Sigmoid colon (tissue), 3 donors: Measurements from ENCODE around the gene TCF12.

Experiments used
- POLR2A ChIP-seq, 2 donors: fragments of 450-650 bp; IDR thresholded peaks; one replicate each; pipeline ENCODE4 v1.6.1; 2016; ENCODE audit warnings: antibody characterized with exemption in 2 of 2, mild to moderate bottlenecking in 2 of 2, moderate library complexity in 2 of 2
- TF ChIP-seq, protein P1 (sequence below), 4 experiments: fragments of 450-650 bp in 3 of 4; fragments of 200-600 bp in 1 of 4; IDR thresholded peaks; one replicate each; pipeline ENCODE4 v1.5.1; 2016 to 2019; ENCODE audit warnings: antibody characterized with exemption in 4 of 4, mild to moderate bottlenecking in 3 of 4, moderate library complexity in 2 of 4

GRCh38 chr15:57334257-57334656, 415.8 kb downstream of the TCF12 start:
- no peak for TF ChIP-seq POLR2A (IDR thresholded peaks at IDR 0.05)
- TF ChIP-seq, protein P1, sequence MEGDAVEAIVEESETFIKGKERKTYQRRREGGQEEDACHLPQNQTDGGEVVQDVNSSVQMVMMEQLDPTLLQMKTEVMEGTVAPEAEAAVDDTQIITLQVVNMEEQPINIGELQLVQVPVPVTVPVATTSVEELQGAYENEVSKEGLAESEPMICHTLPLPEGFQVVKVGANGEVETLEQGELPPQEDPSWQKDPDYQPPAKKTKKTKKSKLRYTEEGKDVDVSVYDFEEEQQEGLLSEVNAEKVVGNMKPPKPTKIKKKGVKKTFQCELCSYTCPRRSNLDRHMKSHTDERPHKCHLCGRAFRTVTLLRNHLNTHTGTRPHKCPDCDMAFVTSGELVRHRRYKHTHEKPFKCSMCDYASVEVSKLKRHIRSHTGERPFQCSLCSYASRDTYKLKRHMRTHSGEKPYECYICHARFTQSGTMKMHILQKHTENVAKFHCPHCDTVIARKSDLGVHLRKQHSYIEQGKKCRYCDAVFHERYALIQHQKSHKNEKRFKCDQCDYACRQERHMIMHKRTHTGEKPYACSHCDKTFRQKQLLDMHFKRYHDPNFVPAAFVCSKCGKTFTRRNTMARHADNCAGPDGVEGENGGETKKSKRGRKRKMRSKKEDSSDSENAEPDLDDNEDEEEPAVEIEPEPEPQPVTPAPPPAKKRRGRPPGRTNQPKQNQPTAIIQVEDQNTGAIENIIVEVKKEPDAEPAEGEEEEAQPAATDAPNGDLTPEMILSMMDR (IDR thresholded peaks at IDR 0.05): no peak
